Skeletal muscle tissue (tissue), 4 donors: ENCODE data around the gene ERCC1. TPM values are rescaled to one million over a fixed set of nuclear protein-coding genes. Genes with fewer than 3 reads are reported as not detected.
"Not testable (repeated sequence)": the region's sequence is repeated elsewhere in the genome, so short reads cannot be mapped to it uniquely, and the experiment has no call there.

Experiments used
- H3K27ac ChIP-seq: one replicate; pipeline ENCODE4 v1.7.0; 2013; ENCODE audit warnings: mild to moderate bottlenecking, low read depth, low read length, inconsistent platforms
- H3K27me3 ChIP-seq, 3 donors: one replicate each; pipeline ENCODE4 v1.7.0; 2013; ENCODE audit warnings: low read length in 3 of 3; ENCODE audit not compliant: control insufficient read depth in 3 of 3, insufficient read depth in 3 of 3
- H3K36me3 ChIP-seq, 3 donors: one replicate each; pipeline ENCODE4 v1.7.0; 2013; ENCODE audit warnings: low read length in 3 of 3; ENCODE audit not compliant: control insufficient read depth in 3 of 3, insufficient read depth in 3 of 3
- H3K4me1 ChIP-seq, 3 donors: one replicate each; pipeline ENCODE4 v1.7.0; 2013; ENCODE audit warnings: low read length in 3 of 3, mild to moderate bottlenecking in 3 of 3; ENCODE audit not compliant: control insufficient read depth in 3 of 3, insufficient read depth in 3 of 3
- H3K4me3 ChIP-seq, 3 donors: one replicate each; pipeline ENCODE4 v1.7.0; 2013; ENCODE audit warnings: low read length in 3 of 3
- H3K9ac ChIP-seq, 3 donors: one replicate each; pipeline ENCODE4 v1.7.0; 2013; ENCODE audit warnings: low read length in 3 of 3, mild to moderate bottlenecking in 3 of 3, moderate library complexity in 2 of 3, low read depth in 1 of 3
- H3K9me3 ChIP-seq, 3 donors: one replicate each; pipeline ENCODE4 v1.7.0; 2013; ENCODE audit warnings: low read length in 3 of 3; ENCODE audit not compliant: control insufficient read depth in 3 of 3
- total RNA-seq: library from RNA; depleted of rRNA; stranded (reverse); fragments of >200 nt; gene quantifications from one replicate; pipeline ENCODE4 v1.2.3, GENCODE V29; 2014
- donor health status: Osteomylitis.

Gene ERCC1
- total RNA-seq, 1 donor from 2014 or later, result 56.9 TPM

GRCh38 chr19:45419895-45420294 lies 3.8 kb downstream of the ERCC1 start:
- no peak overlapping the region for H3K4me3 ChIP-seq
- no peak overlapping the region for H3K27ac ChIP-seq
- H3K27me3 ChIP-seq, result no peaks in the 10 kb centered on the region
- H3K4me1 ChIP-seq, result peaks cover 12 to 24% (median 16%) of the 10 kb centered on the region in 3 donors
- peaks cover 18 to 27% (median 25%) of the 10 kb centered on the region in 3 donors for H3K36me3 ChIP-seq
- H3K9ac ChIP-seq, result no peak overlapping the region
- H3K9me3 ChIP-seq, result no peaks in the 10 kb centered on the region

- Histone ChIP-seq H3K9me3 (no peaks in the 10 kb centered on the region), H3K36me3 (peaks cover 22 to 31% (median 29%) of the 10 kb centered on the region in 3 donors), H3K9ac (no peak overlapping the region)
These were observed 4.3 kb downstream of the ERCC1 start for GRCh38 chr19:45419396-45419795.

GRCh38 chr19:45418802-45419201 lies 4.9 kb downstream of the ERCC1 start:
- peaks cover 25 to 36% (median 34%) of the 10 kb centered on the region in 3 donors for H3K36me3 ChIP-seq
- H3K27ac ChIP-seq, result no peak overlapping the region
- H3K4me1 ChIP-seq, result peaks cover 6 to 16% (median 6%) of the 10 kb centered on the region in 3 donors

More at GRCh38 chr19:45419396-45419795, 4.3 kb downstream of the ERCC1 start:
- Histone ChIP-seq H3K27me3 (no peaks in the 10 kb centered on the region), H3K27ac (no peak overlapping the region), H3K4me3 (no peak overlapping the region), H3K4me1 (peaks cover 11 to 22% (median 12%) of the 10 kb centered on the region in 3 donors)

GRCh38 chr19:45417151-45417550 lies 6.6 kb downstream of the ERCC1 start:
- peaks cover 36 to 44% (median 37%) of the 10 kb centered on the region in 3 donors for H3K36me3 ChIP-seq

More at GRCh38 chr19:45418802-45419201, 4.9 kb downstream of the ERCC1 start:
- no peaks in the 10 kb centered on the region for H3K9me3 ChIP-seq
- no peak overlapping the region for H3K4me3 ChIP-seq
- no peak overlapping the region for H3K9ac ChIP-seq
- H3K27me3 ChIP-seq, result no peaks in the 10 kb centered on the region

GRCh38 chr19:45414468-45414867 lies 9.2 kb downstream of the ERCC1 start:
- no peaks in the 10 kb centered on the region for H3K27me3 ChIP-seq
- H3K36me3 ChIP-seq, result peaks cover 27 to 35% (median 28%) of the 10 kb centered on the region in 3 donors
- no peak overlapping the region for H3K9ac ChIP-seq
- H3K4me3 ChIP-seq, result no peak overlapping the region
- H3K9me3 ChIP-seq, result no peaks in the 10 kb centered on the region
- no peak overlapping the region for H3K27ac ChIP-seq
- no peaks in the 10 kb centered on the region for H3K4me1 ChIP-seq

More at GRCh38 chr19:45417151-45417550, 6.6 kb downstream of the ERCC1 start:
- no peaks in the 10 kb centered on the region for H3K27me3 ChIP-seq
- no peak overlapping the region for H3K4me3 ChIP-seq
- H3K27ac ChIP-seq, result no peak overlapping the region
- no peaks in the 10 kb centered on the region for H3K9me3 ChIP-seq
- no peak overlapping the region for H3K9ac ChIP-seq
- peaks cover 0 to 5% (median 0%) of the 10 kb centered on the region in 3 donors for H3K4me1 ChIP-seq

GRCh38 chr19:45413497-45413896 lies 10.2 kb downstream of the ERCC1 start:
- H3K4me1 ChIP-seq, result no peaks in the 10 kb centered on the region
- no peak overlapping the region for H3K27ac ChIP-seq
- no peak overlapping the region for H3K4me3 ChIP-seq
- no peak overlapping the region for H3K9ac ChIP-seq
- peaks cover 24 to 33% (median 27%) of the 10 kb centered on the region in 3 donors for H3K36me3 ChIP-seq
- no peaks in the 10 kb centered on the region for H3K27me3 ChIP-seq
- no peaks in the 10 kb centered on the region for H3K9me3 ChIP-seq

- not testable (repeated sequence) for H3K9ac ChIP-seq, H3K9me3 ChIP-seq, H3K27ac ChIP-seq, H3K4me3 ChIP-seq, H3K27me3 ChIP-seq
- peaks cover 18 to 22% (median 18%) of the 10 kb centered on the region in 3 donors for H3K36me3 ChIP-seq
- peaks cover 15 to 24% (median 21%) of the 10 kb centered on the region in 3 donors for H3K4me1 ChIP-seq
These were observed 13.4 kb downstream of the ERCC1 start for GRCh38 chr19:45410330-45410729.

- no peak overlapping the region for H3K4me3 ChIP-seq
- H3K9me3 ChIP-seq, result no peaks in the 10 kb centered on the region
- no peak overlapping the region for H3K9ac ChIP-seq
- peaks cover 22 to 32% (median 23%) of the 10 kb centered on the region in 3 donors for H3K4me1 ChIP-seq
- H3K36me3 ChIP-seq, result peaks cover 15 to 20% (median 16%) of the 10 kb centered on the region in 3 donors
- H3K27ac ChIP-seq, result no peak overlapping the region
- H3K27me3 ChIP-seq, result peaks cover 0 to 7% (median 2%) of the 10 kb centered on the region in 3 donors
These were observed 14.2 kb downstream of the ERCC1 start for GRCh38 chr19:45409557-45409920.

- Histone ChIP-seq H3K4me1 (peaks cover 28 to 37% (median 29%) of the 10 kb centered on the region in 3 donors), H3K9ac (no peak overlapping the region), H3K27ac (no peak overlapping the region), H3K27me3 (peaks cover 0 to 12% (median 5%) of the 10 kb centered on the region in 3 donors), H3K36me3 (peaks cover 11 to 15% (median 12%) of the 10 kb centered on the region in 3 donors), H3K9me3 (no peaks in the 10 kb centered on the region), H3K4me3 (no peak overlapping the region)
These were observed 14.7 kb downstream of the ERCC1 start for GRCh38 chr19:45408830-45409556.

GRCh38 chr19:45408121-45408520 lies 15.6 kb downstream of the ERCC1 start:
- H3K9ac ChIP-seq, result no peak overlapping the region
- H3K9me3 ChIP-seq, result no peaks in the 10 kb centered on the region
- no peak overlapping the region for H3K27ac ChIP-seq
- peaks cover 0 to 12% (median 9%) of the 10 kb centered on the region in 3 donors for H3K27me3 ChIP-seq
- peaks cover 4 to 8% (median 5%) of the 10 kb centered on the region in 3 donors for H3K36me3 ChIP-seq
- H3K4me3 ChIP-seq, result no peak overlapping the region
- peaks cover 30 to 41% (median 31%) of the 10 kb centered on the region in 3 donors for H3K4me1 ChIP-seq
